ENCODE measurements around the gene RAB31. TPM values are rescaled to one million over a fixed set of nuclear protein-coding genes. Genes with fewer than 3 reads are reported as not detected.

Gene RAB31
- total RNA-seq, 4 donors from 2014 or later = 13.1 to 18.4 (median 16.9) TPM

DNA sequence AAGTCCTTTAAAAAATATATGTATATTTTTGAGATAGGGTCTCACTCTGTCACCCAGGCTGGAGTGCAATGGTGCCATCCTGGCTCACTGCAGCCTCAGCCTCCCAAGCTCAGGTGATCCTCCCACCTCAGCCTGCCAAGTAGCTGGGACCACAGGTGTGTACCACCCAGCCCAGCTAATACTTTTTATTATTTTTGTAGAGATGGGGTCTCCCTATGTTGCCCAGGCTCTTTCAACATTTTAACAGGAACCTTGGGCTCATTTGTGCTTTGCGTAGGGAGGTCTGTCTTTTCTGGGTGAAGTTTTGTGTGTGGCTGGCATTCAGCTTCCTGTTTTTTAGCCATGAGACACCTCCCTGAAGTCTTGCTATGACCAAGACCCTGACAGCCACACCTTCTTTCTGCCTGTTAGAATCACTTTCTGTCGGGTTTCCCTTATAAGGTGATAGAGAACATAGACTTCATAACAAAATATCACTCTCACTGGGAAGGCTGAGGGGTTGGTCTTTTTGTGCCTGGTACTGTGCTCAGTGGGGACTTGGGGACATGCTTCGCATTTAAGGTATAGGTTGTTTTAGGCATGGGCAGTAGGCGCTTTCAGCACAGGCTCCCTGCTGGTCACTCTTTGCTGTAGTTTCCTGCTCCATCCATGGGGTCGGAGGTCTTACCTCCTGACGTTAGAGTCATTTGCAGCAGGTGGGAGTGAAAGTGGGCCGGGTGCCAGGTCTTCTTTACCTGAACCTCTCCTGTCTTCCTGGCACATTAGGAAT lies 3.4 kb downstream of the RAB31 start:
- intact Hi-C loops (cut with DNase I; ENCODE audit: low total_unique reads) (no loop called here), in situ Hi-C loops (cut with MboI; ENCODE audit: low pct_ligation_motif_present in 1 of 4, low pct_unique_long_range_greater_than_20kb in 1 of 4, low sequenced_read_pairs in 3 of 4) (no loop called here)
- 59% methylated on average over 7 of the region's 7 CpGs; no CpG with 5 or more reads in 1 of the 2 donors for WGBS, 2 donors (ENCODE audit: low coverage in 1 of 2)

DNA sequence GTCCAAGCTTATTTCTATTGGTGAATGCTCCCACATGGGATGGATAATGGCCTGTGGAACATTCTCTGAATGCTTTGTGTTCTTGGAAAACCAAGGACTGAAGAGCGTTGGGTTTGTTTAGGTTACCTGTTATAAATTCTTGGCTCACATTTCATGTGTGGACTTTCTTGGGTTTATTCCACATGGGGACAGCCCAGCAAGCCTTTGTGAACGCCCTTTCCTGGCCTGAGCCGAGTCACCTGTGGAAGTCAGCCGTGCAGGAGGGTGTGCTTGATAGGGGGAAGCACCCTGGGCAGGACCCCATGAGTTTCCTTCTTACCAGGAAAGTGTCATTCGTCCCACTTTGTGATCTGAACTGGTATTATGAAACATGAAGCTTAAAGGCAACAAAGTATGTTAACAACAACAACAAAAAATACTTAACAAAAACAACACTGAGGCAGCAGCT lies 4.1 kb downstream of the RAB31 start:
- TF ChIP-seq EP300 (IDR thresholded peaks at IDR 0.05; ENCODE audit: low read depth) (no peak), POLR2AphosphoS5 (IDR thresholded peaks at IDR 0.05) (no peak), POLR2A (IDR thresholded peaks at IDR 0.05) (no peak)
- TF ChIP-seq, protein P1, sequence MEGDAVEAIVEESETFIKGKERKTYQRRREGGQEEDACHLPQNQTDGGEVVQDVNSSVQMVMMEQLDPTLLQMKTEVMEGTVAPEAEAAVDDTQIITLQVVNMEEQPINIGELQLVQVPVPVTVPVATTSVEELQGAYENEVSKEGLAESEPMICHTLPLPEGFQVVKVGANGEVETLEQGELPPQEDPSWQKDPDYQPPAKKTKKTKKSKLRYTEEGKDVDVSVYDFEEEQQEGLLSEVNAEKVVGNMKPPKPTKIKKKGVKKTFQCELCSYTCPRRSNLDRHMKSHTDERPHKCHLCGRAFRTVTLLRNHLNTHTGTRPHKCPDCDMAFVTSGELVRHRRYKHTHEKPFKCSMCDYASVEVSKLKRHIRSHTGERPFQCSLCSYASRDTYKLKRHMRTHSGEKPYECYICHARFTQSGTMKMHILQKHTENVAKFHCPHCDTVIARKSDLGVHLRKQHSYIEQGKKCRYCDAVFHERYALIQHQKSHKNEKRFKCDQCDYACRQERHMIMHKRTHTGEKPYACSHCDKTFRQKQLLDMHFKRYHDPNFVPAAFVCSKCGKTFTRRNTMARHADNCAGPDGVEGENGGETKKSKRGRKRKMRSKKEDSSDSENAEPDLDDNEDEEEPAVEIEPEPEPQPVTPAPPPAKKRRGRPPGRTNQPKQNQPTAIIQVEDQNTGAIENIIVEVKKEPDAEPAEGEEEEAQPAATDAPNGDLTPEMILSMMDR (IDR thresholded peaks at IDR 0.05) = no peak
- 17 to 56% methylated on average over 1 to 5 of the region's 5 CpGs for WGBS, 2 donors (ENCODE audit: low coverage in 1 of 2)
- H3K9me3 ChIP-seq = no peaks in the 10 kb centered on the region
- in situ Hi-C loops (cut with MboI; ENCODE audit: low pct_ligation_motif_present in 1 of 4, low pct_unique_long_range_greater_than_20kb in 1 of 4, low sequenced_read_pairs in 3 of 4) (no loop called here), intact Hi-C loops (cut with DNase I; ENCODE audit: low total_unique reads) (no loop called here)
- DNase-seq = no peak
- peaks cover 0 to 35% (median 23%) of the 10 kb centered on the region in 4 donors for H3K4me1 ChIP-seq
- H3K36me3 ChIP-seq = no peaks in the 10 kb centered on the region
- H3K27me3 ChIP-seq = peaks cover 33% of the 10 kb centered on the region
- H3K27ac ChIP-seq = peak overlapping the region in 3 of 4 donors; percentile 11 to 92 (median 44)
- no peak overlapping the region for H3K4me3 ChIP-seq

More for the DNA sequence above, 3.4 kb downstream of the RAB31 start:
- peak overlapping the region; percentile 18 to 94 (median 65) for H3K27ac ChIP-seq
- H3K4me1 ChIP-seq = peaks cover 0 to 35% (median 25%) of the 10 kb centered on the region in 4 donors
- no peak overlapping the region for H3K4me3 ChIP-seq
- no peaks in the 10 kb centered on the region for H3K36me3 ChIP-seq
- TF ChIP-seq POLR2AphosphoS5 (IDR thresholded peaks at IDR 0.05) (no peak), POLR2A (IDR thresholded peaks at IDR 0.05) (no peak), EP300 (IDR thresholded peaks at IDR 0.05; ENCODE audit: low read depth) (no peak)
- TF ChIP-seq, protein P1 (IDR thresholded peaks at IDR 0.05) = no peak
- H3K9me3 ChIP-seq = no peaks in the 10 kb centered on the region
- H3K27me3 ChIP-seq = peaks cover 38% of the 10 kb centered on the region
- no peak for DNase-seq

DNA sequence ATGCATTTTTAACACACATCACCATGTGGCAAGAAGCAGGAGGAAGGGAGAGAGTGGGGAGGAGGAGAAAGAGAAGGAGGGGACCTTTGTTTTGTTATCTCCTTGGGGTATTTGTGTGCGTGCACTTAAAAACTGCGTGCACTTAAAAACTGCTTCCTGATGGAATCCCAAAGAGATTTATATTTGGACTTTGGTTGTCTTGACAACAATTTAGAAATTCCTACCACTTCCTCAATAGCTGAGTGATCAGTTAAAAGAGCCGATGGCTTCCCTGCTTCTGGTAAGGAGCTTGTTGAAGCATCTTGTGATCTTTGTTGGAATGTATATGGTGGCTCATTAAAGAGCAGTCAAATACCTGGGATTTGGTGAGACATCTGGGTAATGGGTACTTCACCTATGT lies 4.5 kb downstream of the RAB31 start:
- H3K4me3 ChIP-seq = no peak overlapping the region
- no peak for DNase-seq
- no peak for TF ChIP-seq POLR2A (IDR thresholded peaks at IDR 0.05)
- no peak for TF ChIP-seq EP300 (IDR thresholded peaks at IDR 0.05; ENCODE audit: low read depth)
- TF ChIP-seq, protein P1 (IDR thresholded peaks at IDR 0.05) = no peak
- TF ChIP-seq POLR2AphosphoS5 (IDR thresholded peaks at IDR 0.05) = no peak
- peaks cover 28% of the 10 kb centered on the region for H3K27me3 ChIP-seq
- H3K36me3 ChIP-seq = no peaks in the 10 kb centered on the region
- peak overlapping the region in 2 of 4 donors; percentile 44 to 92 for H3K27ac ChIP-seq
- H3K9me3 ChIP-seq = no peaks in the 10 kb centered on the region
- peaks cover 0 to 35% (median 22%) of the 10 kb centered on the region in 4 donors for H3K4me1 ChIP-seq
- intact Hi-C loops (cut with DNase I; ENCODE audit: low total_unique reads) = no loop called here
- WGBS, 2 donors (ENCODE audit: low coverage in 1 of 2) = 46 to 49% methylated on average over 3 of the region's 3 CpGs
- in situ Hi-C loops (cut with MboI; ENCODE audit: low pct_ligation_motif_present in 1 of 4, low pct_unique_long_range_greater_than_20kb in 1 of 4, low sequenced_read_pairs in 3 of 4) = no loop called here

DNA sequence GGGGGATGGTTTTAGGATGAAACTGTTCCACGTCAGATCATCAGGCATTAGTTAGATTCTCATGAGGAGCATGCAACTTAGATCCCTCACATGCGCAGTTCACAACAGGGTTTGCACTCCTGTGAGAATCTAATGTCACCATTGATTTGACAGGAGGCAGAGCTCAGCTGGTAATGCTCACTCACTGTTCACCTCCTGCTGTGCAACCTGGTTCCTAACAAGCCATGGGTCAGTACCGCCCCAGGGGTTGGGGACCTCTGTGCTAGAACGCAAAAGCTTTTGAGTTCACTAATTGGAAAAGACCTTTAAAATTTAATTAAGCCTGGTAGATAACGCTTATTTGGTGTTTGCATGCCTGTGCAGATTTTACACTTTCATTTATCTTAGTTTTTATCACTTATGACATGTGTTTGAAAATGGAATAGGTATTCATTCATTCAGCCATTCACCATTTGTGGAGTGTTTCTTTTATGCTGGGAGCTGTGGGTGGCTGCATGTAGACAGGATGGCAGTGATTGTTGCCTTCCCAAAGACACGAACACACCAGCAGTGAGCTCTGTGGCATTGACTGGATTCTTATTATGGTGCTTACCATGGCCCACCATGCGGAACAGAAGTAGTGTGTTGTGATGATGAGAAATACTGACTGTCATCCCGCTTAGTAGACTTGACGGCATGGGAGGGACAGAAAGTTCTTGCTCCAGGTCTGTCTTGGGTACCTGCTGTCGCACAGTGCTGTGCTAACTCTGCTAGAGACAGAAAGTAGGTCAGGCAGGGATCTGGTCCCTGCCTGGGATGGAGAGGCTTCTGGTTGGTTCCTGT lies 6.4 kb downstream of the RAB31 start:
- in situ Hi-C loops (cut with MboI; ENCODE audit: low pct_ligation_motif_present in 1 of 4, low pct_unique_long_range_greater_than_20kb in 1 of 4, low sequenced_read_pairs in 3 of 4) = no loop called here
- no peak for DNase-seq
- TF ChIP-seq EP300 (IDR thresholded peaks at IDR 0.05; ENCODE audit: low read depth) (no peak), POLR2AphosphoS5 (IDR thresholded peaks at IDR 0.05) (no peak), POLR2A (IDR thresholded peaks at IDR 0.05) (no peak)
- TF ChIP-seq, protein P1 (IDR thresholded peaks at IDR 0.05) = no peak
- Histone ChIP-seq H3K4me3 (no peak overlapping the region), H3K36me3 (no peaks in the 10 kb centered on the region), H3K4me1 (peaks cover 0 to 27% (median 16%) of the 10 kb centered on the region in 4 donors), H3K27me3 (peaks cover 10% of the 10 kb centered on the region), H3K27ac (no peak overlapping the region), H3K9me3 (no peaks in the 10 kb centered on the region)
- 93 to 98% methylated on average over 8 to 10 of the region's 10 CpGs for WGBS, 2 donors (ENCODE audit: low coverage in 1 of 2)
- intact Hi-C loops (cut with DNase I; ENCODE audit: low total_unique reads) = no loop called here
